Endothelial cell of umbilical vein (primary cell): ENCODE measurements around the gene STYXL1. TPM values are rescaled to one million over a fixed set of nuclear protein-coding genes. Genes with fewer than 3 reads are reported as not detected.

ENCODE experiments used
- BruUV-seq: library from RNA; stranded (reverse); fragments of 400-500 nt; replicated peaks from 2 replicates; lab custom pipeline; 2021; lab: Mats Ljungman, UMichigan
- CTCF ChIA-PET: fragments of 300-600, 350-600 bp; sonication (Branson Sonifier 250); formaldehyde crosslinking; loops from one replicate; lab custom pipeline; 2021; ENCODE audit warnings: antibody characterized with exemption, inconsistent platforms; lab: Charles Lee
- POLR2A ChIA-PET: fragments of 300-600, 350-600 bp; sonication (Branson Sonifier 250); formaldehyde crosslinking; loops from one replicate; lab custom pipeline; 2021; ENCODE audit warnings: antibody characterized with exemption, inconsistent platforms; lab: Charles Lee
- DNase-seq: peaks from one replicate; pipeline ENCODE4 v3.0.0-alpha.2; 2011; ENCODE audit warnings: low read depth, low spot score
- FAIRE-seq: peaks from 2 replicates; lab custom pipeline; 2011; peaks lifted over from hg19 to GRCh38; lab: Jason Lieb, UNC
- H2AFZ ChIP-seq: 2 replicates; pipeline ENCODE4 v1.6.0; 2012; ENCODE audit warnings: low read depth, low read length, control low read depth, inconsistent platforms
- H3K27ac ChIP-seq: 2 replicates; pipeline ENCODE4 v1.5.1; 2011; ENCODE audit warnings: low read depth, mild to moderate bottlenecking, control low read depth, low read length, moderate library complexity; ENCODE audit not compliant: insufficient read depth
- H3K27me3 ChIP-seq, 2 experiments: 2 replicates each; pipeline versions ENCODE4 v1.6.0 to v1.6.1; 2011; ENCODE audit warnings: low read length in 2 of 2, mixed read lengths in 1 of 2; ENCODE audit not compliant: control insufficient read depth in 2 of 2, insufficient read depth in 2 of 2
- H3K36me3 ChIP-seq, 2 experiments: 2 replicates in 1 of 2; 3 replicates in 1 of 2; pipeline ENCODE4 v1.5.1; 2011; ENCODE audit warnings: low read length in 2 of 2, mild to moderate bottlenecking in 1 of 2, moderate library complexity in 1 of 2; ENCODE audit not compliant: control insufficient read depth in 2 of 2, insufficient read depth in 2 of 2; ENCODE audit errors: extremely low read depth in 1 of 2
- H3K4me1 ChIP-seq: 3 replicates; pipeline ENCODE4 v1.5.1; 2011; ENCODE audit warnings: mild to moderate bottlenecking, low read length; ENCODE audit not compliant: control insufficient read depth, insufficient read depth; ENCODE audit errors: extremely low read depth
- H3K4me2 ChIP-seq: 2 replicates; pipeline ENCODE4 v1.6.1; 2011; ENCODE audit warnings: low read length, control low read depth, mixed read lengths; ENCODE audit not compliant: insufficient read depth
- H3K4me3 ChIP-seq, 3 experiments: fragments of 200-600 bp in 1 of 3; sonication (generic), shearing (Covaris generic) in 1 of 3; replicated peaks in 1 of 3; 2 replicates each; pipeline ENCODE4 v1.5.1; 2011 to 2016; ENCODE audit warnings: control low read depth in 3 of 3, low read length in 3 of 3, mild to moderate bottlenecking in 2 of 3, inconsistent platforms in 1 of 3, low read depth in 1 of 3, moderate library complexity in 1 of 3; ENCODE audit not compliant: insufficient read depth in 1 of 3
- H3K79me2 ChIP-seq: 2 replicates; pipeline ENCODE4 v1.6.0; 2012; ENCODE audit warnings: low read length, inconsistent platforms; ENCODE audit not compliant: control insufficient read depth, insufficient read depth
- H3K9ac ChIP-seq: replicated peaks from 2 replicates; pipeline ENCODE3; 2011; ENCODE audit warnings: low read length, control low read depth; ENCODE audit not compliant: insufficient read depth; ENCODE audit errors: extremely low read depth
- H3K9me1 ChIP-seq: replicated peaks from 3 replicates; pipeline ENCODE4 v1.6.0; 2011; ENCODE audit warnings: mild to moderate bottlenecking, low read length; ENCODE audit not compliant: control insufficient read depth, insufficient read depth; ENCODE audit errors: extremely low read depth
- H3K9me3 ChIP-seq: replicated peaks from 2 replicates; pipeline ENCODE4 v1.5.1; 2012; ENCODE audit warnings: low read length, inconsistent platforms; ENCODE audit not compliant: control insufficient read depth, insufficient read depth
- H4K20me1 ChIP-seq: replicated peaks from 2 replicates; pipeline ENCODE3; 2011; ENCODE audit warnings: mild to moderate bottlenecking, low read length; ENCODE audit not compliant: control insufficient read depth, insufficient read depth; ENCODE audit errors: extremely low read depth
- CTCF ChIP-seq, 2 donors: IDR thresholded peaks; 1 replicate in 1 of 2; 2 replicates in 1 of 2; pipeline ENCODE4 v1.5.1; 2011; ENCODE audit warnings: low read length in 2 of 2, mild to moderate bottlenecking in 2 of 2, moderate library complexity in 2 of 2, control low read depth in 1 of 2, inconsistent platforms in 1 of 2, low read depth in 1 of 2; ENCODE audit not compliant: insufficient read depth in 1 of 2; ENCODE audit errors: extremely low read depth in 1 of 2
- EZH2 ChIP-seq: IDR thresholded peaks from 2 replicates; pipeline ENCODE4 v1.6.1; 2012; ENCODE audit warnings: borderline replicate concordance, low read depth, mild to moderate bottlenecking, moderate library complexity, low read length, inconsistent platforms; ENCODE audit not compliant: severe bottlenecking
- FOS ChIP-seq: IDR thresholded peaks from 2 replicates; pipeline ENCODE4 v1.6.1; 2011; ENCODE audit warnings: mild to moderate bottlenecking, low read length, moderate library complexity, borderline replicate concordance; ENCODE audit not compliant: insufficient read depth
- GATA2 ChIP-seq: IDR thresholded peaks from 2 replicates; pipeline ENCODE4 v1.7.0; 2011; ENCODE audit warnings: low read depth, mild to moderate bottlenecking, moderate library complexity, mixed read lengths, low read length; ENCODE audit not compliant: insufficient read length, insufficient read depth
- JUN ChIP-seq: IDR thresholded peaks from 2 replicates; pipeline ENCODE4 v1.6.1; 2011; ENCODE audit warnings: borderline replicate concordance, low read depth; ENCODE audit not compliant: insufficient read length, insufficient read depth
- MAX ChIP-seq: IDR thresholded peaks from 2 replicates; pipeline ENCODE4 v1.6.1; 2011; ENCODE audit not compliant: insufficient read depth, insufficient read length
- MYC ChIP-seq: IDR thresholded peaks from one replicate; pipeline ENCODE4 v1.6.1; 2011; ENCODE audit warnings: mild to moderate bottlenecking, low read depth, low read length
- POLR2A ChIP-seq: IDR thresholded peaks from 2 replicates; pipeline ENCODE4 v1.6.1; 2012; ENCODE audit warnings: low read depth, mild to moderate bottlenecking, control low read depth, low read length
- POLR2AphosphoS5 ChIP-seq: IDR thresholded peaks from 2 replicates; pipeline ENCODE4 v1.6.1; 2012; ENCODE audit warnings: low read depth, mild to moderate bottlenecking, control low read depth, low read length, moderate library complexity; ENCODE audit not compliant: insufficient read depth
- dilution Hi-C: fragments of 300-500 bp; cut with MboI; formaldehyde crosslinking; loops from one replicate; pipeline ENCODE4 v1.15.0; 2019; ENCODE audit warnings: low sequenced_read_pairs; ENCODE audit not compliant: extremely low pct_ligation_motif_present
- intact Hi-C: fragments of 100-400 bp; cut with micrococcal nuclease; formaldehyde crosslinking; loops from one replicate; pipeline ENCODE4 v1.10.0; 2022
- polyA plus RNA-seq, 4 experiments: library from polyadenylated mRNA; depleted of rRNA in 3 of 4; stranded (reverse) in 3 of 4; unstranded in 1 of 4; fragments of >200 nt; gene quantifications; 2 replicates each; pipeline versions ENCODE4 v1.2.1 to v1.2.3, GENCODE V29; 2011 to 2012; ENCODE audit warnings: missing spikeins in 1 of 4
- total RNA-seq: library from RNA; stranded (reverse); gene quantifications from 2 replicates; pipeline ENCODE4 v1.2.3, GENCODE V29; 2021

Gene STYXL1
- total and polyA plus RNA-seq, 2 donors (not counting 3 experiments of a cell fraction or from before 2014, with no cell fraction given): 23.0 to 67.6 TPM

- CTCF ChIA-PET: no interaction called here
- no peak for FAIRE-seq
- H3K9me1 ChIP-seq: no peaks in the 10 kb centered on the region
Observed at GRCh38 chr7:75998038-75998437, 49.8 kb downstream of the STYXL1 start.

More at GRCh38 chr7:75998038-75998437, 49.8 kb downstream of the STYXL1 start:
- Histone ChIP-seq H3K27me3 (no peaks in the 10 kb centered on the region), H4K20me1 (no peaks in the 10 kb centered on the region), H3K4me1 (peaks cover 4% of the 10 kb centered on the region), H3K4me3 (no peak overlapping the region), H3K79me2 (no peaks in the 10 kb centered on the region), H3K9ac (no peak overlapping the region), H2AFZ (no peak overlapping the region), H3K4me2 (no peak overlapping the region), H3K27ac (no peak overlapping the region), H3K36me3 (peaks cover 0 to 20% of the 10 kb centered on the region in 2 experiments), H3K9me3 (no peaks in the 10 kb centered on the region)
- POLR2A ChIA-PET: no interaction called here
- no TSS peak for BruUV-seq
- DNase-seq: no peak
- dilution Hi-C loops: no loop called here
- TF ChIP-seq JUN (no peak), POLR2A (no peak), POLR2AphosphoS5 (no peak), MAX (no peak), GATA2 (no peak), CTCF (IDR thresholded peaks at IDR 0.05; ENCODE audit: extremely low read depth in 1 of 2, insufficient read depth in 1 of 2, low read depth in 1 of 2, low read length in 2 of 2) (no peak), EZH2 (no peak), MYC (no peak), FOS (no peak)
- intact Hi-C loops: no loop called here
